Epithelial cell of proximal tubule (primary cell): ENCODE measurements around the gene TOMM6. TPM values are rescaled to one million over a fixed set of nuclear protein-coding genes. Genes with fewer than 3 reads are reported as not detected.
"Not testable (repeated sequence)": the region's sequence is repeated elsewhere in the genome, so short reads cannot be mapped to it uniquely, and the experiment has no call there.

Experiments
- DNase-seq: peaks from one replicate; pipeline ENCODE4 v3.0.0-alpha.2; 2011; ENCODE audit warnings: low read depth
- H3K4me3 ChIP-seq: 2 replicates; pipeline ENCODE4 v1.5.1; 2011; ENCODE audit warnings: low read depth, mild to moderate bottlenecking, low read length
- CTCF ChIP-seq: conservative IDR thresholded peaks from 2 replicates; pipeline ENCODE4 v1.5.1; 2012; ENCODE audit warnings: low read depth, mild to moderate bottlenecking, low read length
- total RNA-seq: library from RNA; depleted of rRNA; stranded (reverse); fragments of >200 nt; gene quantifications from 2 replicates; pipeline ENCODE4 v1.2.3, GENCODE V29; 2015

TOMM6 gene
- total RNA-seq, 1 donor from 2014 or later, result 224 TPM

GRCh38 chr6:41757271-41757670 is 30.2 kb upstream of the TOMM6 start:
- no peak for TF ChIP-seq CTCF
- H3K4me3 ChIP-seq, result no peak overlapping the region
- no peak for DNase-seq

- no peak for TF ChIP-seq CTCF
- DNase-seq, result no peak
- H3K4me3 ChIP-seq, result no peak overlapping the region
Measured at GRCh38 chr6:41757931-41758640, 29.4 kb upstream of the TOMM6 start.

GRCh38 chr6:41758641-41759035 is 28.9 kb upstream of the TOMM6 start:
- TF ChIP-seq CTCF, result no peak
- no peak for DNase-seq
- no peak overlapping the region for H3K4me3 ChIP-seq

GRCh38 chr6:41759106-41759904 is 28.2 kb upstream of the TOMM6 start:
- DNase-seq, result no peak
- no peak for TF ChIP-seq CTCF
- no peak overlapping the region for H3K4me3 ChIP-seq

GRCh38 chr6:41759905-41760579 is 27.5 kb upstream of the TOMM6 start:
- H3K4me3 ChIP-seq, result no peak overlapping the region
- TF ChIP-seq CTCF, result no peak
- no peak for DNase-seq

- H3K4me3 ChIP-seq, result no peak overlapping the region
- no peak for TF ChIP-seq CTCF
- no peak for DNase-seq
Measured at GRCh38 chr6:41763470-41763869, 24.0 kb upstream of the TOMM6 start.

- not testable (repeated sequence) for DNase-seq, H3K4me3 ChIP-seq
Measured at GRCh38 chr6:41766043-41766664, 21.3 kb upstream of the TOMM6 start.
